GM19438 (cell line): ENCODE results near the gene MPLKIP.
A peak's percentile ranks its signal among the peaks of the same experiment; 100 is the strongest.
"Not testable (repeated sequence)": the region's sequence is repeated elsewhere in the genome, so short reads cannot be mapped to it uniquely, and the experiment has no call there.

Experiments used
- ATAC-seq: cut with Tn5 transposase; IDR thresholded peaks from one replicate; pipeline ENCODE4 v1.9.1; 2021; ENCODE audit warnings: low read depth; ENCODE audit not compliant: unreplicated experiment

MPLKIP gene

GRCh38 chr7:40135317-40135610 is 842 bp upstream of the MPLKIP start:
- ATAC-seq = no peak

GRCh38 chr7:40133561-40134427 is 628 bp downstream of the MPLKIP start:
- ATAC-seq = peak; percentile 49

GRCh38 chr7:40122940-40123254 is 11.5 kb downstream of the MPLKIP start:
- no peak for ATAC-seq

- ATAC-seq = not testable (repeated sequence)
These were observed 12.1 kb downstream of the MPLKIP start for GRCh38 chr7:40122100-40122939.

GRCh38 chr7:40120020-40120419 is 14.4 kb downstream of the MPLKIP start:
- ATAC-seq = no peak

- ATAC-seq = not testable (repeated sequence)
These were observed 16.2 kb downstream of the MPLKIP start for GRCh38 chr7:40118201-40118600.

GRCh38 chr7:40117199-40117598 is 17.2 kb downstream of the MPLKIP start:
- not testable (repeated sequence) for ATAC-seq

- ATAC-seq = no peak
These were observed 18.5 kb downstream of the MPLKIP start for GRCh38 chr7:40115936-40116335.

GRCh38 chr7:40105879-40106473 is 28.4 kb downstream of the MPLKIP start:
- ATAC-seq = no peak

- no peak for ATAC-seq
These were observed 31.5 kb downstream of the MPLKIP start for GRCh38 chr7:40102897-40103296.

- no peak for ATAC-seq
These were observed 33.2 kb downstream of the MPLKIP start for GRCh38 chr7:40101201-40101600.

GRCh38 chr7:40099837-40100236 is 34.6 kb downstream of the MPLKIP start:
- no peak for ATAC-seq

GRCh38 chr7:40098810-40099209 is 35.6 kb downstream of the MPLKIP start:
- no peak for ATAC-seq

GRCh38 chr7:40097728-40098127 is 36.7 kb downstream of the MPLKIP start:
- no peak for ATAC-seq

GRCh38 chr7:40095695-40096327 is 38.6 kb downstream of the MPLKIP start:
- no peak for ATAC-seq

GRCh38 chr7:40095230-40095629 is 39.2 kb downstream of the MPLKIP start:
- ATAC-seq = no peak

GRCh38 chr7:40093631-40094350 is 40.6 kb downstream of the MPLKIP start:
- no peak for ATAC-seq

GRCh38 chr7:40092182-40092581 is 42.2 kb downstream of the MPLKIP start:
- no peak for ATAC-seq

- no peak for ATAC-seq
These were observed 56.6 kb downstream of the MPLKIP start for GRCh38 chr7:40077849-40078248.
